HepG2 (cell line): Measurements from ENCODE around the gene SLC34A3. TPM values are rescaled to one million over a fixed set of nuclear protein-coding genes. Genes with fewer than 3 reads are reported as not detected.

ENCODE experiments used
- ATAC-seq: fragments of 200-7000 bp; cut with Tn5 transposase; 3 replicates; pipeline ENCODE4 v1.9.1; 2020; ENCODE audit warnings: mild to moderate bottlenecking, moderate library complexity
- BruUV-seq: library from RNA; stranded (reverse); fragments of 400-500 nt; replicated peaks from 2 replicates; lab custom pipeline; 2021; lab: Mats Ljungman, UMichigan
- CTCF ChIA-PET: fragments of 300-600 bp; formaldehyde crosslinking; extraction: SDS; loops from one replicate; lab custom pipeline; 2021; ENCODE audit warnings: low total read pairs, inconsistent platforms, low intra/inter-chr PET ratio; lab: Yijun Ruan, JAX
- POLR2A ChIA-PET: fragments of 350-600 bp; sonication (Branson Sonifier 250); formaldehyde crosslinking; loops from one replicate; lab custom pipeline; 2020; ENCODE audit warnings: antibody characterized with exemption, inconsistent platforms; lab: Yijun Ruan, JAX
- DNase-seq: peaks from one replicate; pipeline ENCODE4 v3.0.0-alpha.2; 2015; ENCODE audit warnings: low spot score
- FAIRE-seq: peaks from 3 replicates; lab custom pipeline; 2011; peaks lifted over from hg19 to GRCh38; lab: Jason Lieb, UNC
- H2AFZ ChIP-seq: one replicate; pipeline ENCODE4 v1.6.1; 2011; ENCODE audit warnings: low read length, inconsistent platforms
- H3K27ac ChIP-seq: fragments of 300-600 bp; 3 replicates; pipeline ENCODE4 v1.8.0; 2011; ENCODE audit warnings: mixed run types, mild to moderate bottlenecking, mixed read lengths, low read length, inconsistent platforms; ENCODE audit not compliant: insufficient read depth; ENCODE audit errors: extremely low read length
- H3K27me3 ChIP-seq, 2 experiments: fragments of 200-600 bp in 1 of 2; 2 replicates in 1 of 2; 3 replicates in 1 of 2; pipeline versions ENCODE4 v1.6.0 to v1.8.0; 2011; ENCODE audit warnings: low read length in 2 of 2, mild to moderate bottlenecking in 2 of 2, moderate library complexity in 2 of 2, inconsistent platforms in 1 of 2; ENCODE audit not compliant: insufficient read depth in 2 of 2, control insufficient read depth in 1 of 2
- H3K36me3 ChIP-seq, 2 experiments: fragments of 200-600 bp in 1 of 2; replicated peaks in 1 of 2; 2 replicates in 1 of 2; 3 replicates in 1 of 2; pipeline versions ENCODE4 v1.5.1 to v1.8.0; 2011; ENCODE audit warnings: low read length in 2 of 2, inconsistent platforms in 1 of 2; ENCODE audit not compliant: insufficient read depth in 2 of 2, control insufficient read depth in 1 of 2
- H3K4me1 ChIP-seq: 2 replicates; pipeline ENCODE4 v1.5.1; 2012; ENCODE audit warnings: low read length, inconsistent platforms; ENCODE audit not compliant: insufficient read depth
- H3K4me2 ChIP-seq: 2 replicates; pipeline ENCODE4 v1.6.0; 2011; ENCODE audit warnings: low read depth, low read length, inconsistent platforms
- H3K4me3 ChIP-seq, 3 experiments: fragments of 200-600 bp in 1 of 3; sonication (generic), shearing (Covaris generic) in 1 of 3; replicated peaks in 1 of 3; 2 replicates each; pipeline ENCODE4 v1.5.1; 2011 to 2016; ENCODE audit warnings: low read length in 3 of 3, inconsistent platforms in 2 of 3, low read depth in 2 of 3, mild to moderate bottlenecking in 2 of 3, control low read depth in 1 of 3, mixed read lengths in 1 of 3; ENCODE audit not compliant: insufficient read depth in 1 of 3
- H3K79me2 ChIP-seq: one replicate; pipeline ENCODE4 v1.6.1; 2011; ENCODE audit warnings: low read length, inconsistent platforms; ENCODE audit not compliant: insufficient read depth
- H3K9ac ChIP-seq: 2 replicates; pipeline ENCODE4 v1.6.0; 2011; ENCODE audit warnings: mild to moderate bottlenecking, low read depth, low read length, inconsistent platforms; ENCODE audit not compliant: insufficient read depth
- H3K9me3 ChIP-seq: 2 replicates; pipeline ENCODE4 v1.5.1; 2012; ENCODE audit warnings: mild to moderate bottlenecking, low read length
- H4K20me1 ChIP-seq: 2 replicates; pipeline ENCODE4 v1.6.0; 2011; ENCODE audit warnings: inconsistent platforms, mild to moderate bottlenecking, low read length, moderate library complexity; ENCODE audit not compliant: insufficient read depth
- ARID2 ChIP-seq: sonication (generic); formaldehyde crosslinking; IDR thresholded peaks from 2 replicates; pipeline ENCODE4 v1.8.1; 2022; ENCODE audit warnings: mild to moderate bottlenecking, missing genetic modification reagents, borderline replicate concordance
- CBX5 ChIP-seq: sonication (generic); formaldehyde crosslinking; IDR thresholded peaks from 2 replicates; pipeline ENCODE4 v1.4.0; 2020; ENCODE audit warnings: missing genetic modification reagents, borderline replicate concordance
- ETV5 ChIP-seq: IDR thresholded peaks from 2 replicates; pipeline ENCODE4 v1.6.1; 2018; ENCODE audit warnings: missing biosample characterization, missing genetic modification reagents, inconsistent platforms, borderline replicate concordance
- GABPA ChIP-seq, 2 experiments: IDR thresholded peaks; 2 replicates each; pipeline ENCODE4 v1.6.1; 2011 to 2016; ENCODE audit warnings: low read depth in 2 of 2, low read length in 1 of 2, missing biosample characterization in 1 of 2, missing genetic modification characterization in 1 of 2
- NR2C2 ChIP-seq: sonication (generic); formaldehyde crosslinking; IDR thresholded peaks from 2 replicates; pipeline ENCODE4 v1.4.0; 2020; ENCODE audit warnings: missing genetic modification reagents, mild to moderate bottlenecking, moderate library complexity, borderline replicate concordance
- SAP130 ChIP-seq: IDR thresholded peaks from 2 replicates; pipeline ENCODE4 v1.6.1; 2016; ENCODE audit warnings: low read depth
- SIN3A ChIP-seq: IDR thresholded peaks from 2 replicates; pipeline ENCODE4 v1.6.1; 2011; ENCODE audit warnings: low read depth, mild to moderate bottlenecking, control low read depth, low read length, borderline replicate concordance
- ZFY ChIP-seq: sonication (generic); formaldehyde crosslinking; IDR thresholded peaks from 2 replicates; pipeline ENCODE4 v1.4.0; 2020; ENCODE audit warnings: missing genetic modification reagents
- ZNF329 ChIP-seq: sonication (generic); formaldehyde crosslinking; IDR thresholded peaks from 2 replicates; pipeline ENCODE4 v1.9.0; 2021; ENCODE audit warnings: low read depth, mild to moderate bottlenecking, missing genetic modification reagents
- ZNF446 ChIP-seq: sonication (generic); formaldehyde crosslinking; IDR thresholded peaks from 2 replicates; pipeline ENCODE4 v1.5.0; 2020; ENCODE audit warnings: mild to moderate bottlenecking, missing genetic modification reagents
- ZNF788 ChIP-seq: sonication (generic); formaldehyde crosslinking; IDR thresholded peaks from 2 replicates; pipeline ENCODE4 v1.5.0; 2020; ENCODE audit warnings: mild to moderate bottlenecking, missing genetic modification reagents, borderline replicate concordance
- WGBS: methylation state at CpG from one replicate; pipeline ENCODE4 v1.1.6; 2017; ENCODE audit warnings: low lambda C conversion rate; 5-methylcytosine and 5-hydroxymethylcytosine counted together
- in situ Hi-C: cut with HindIII; loops from 2 replicates; pipeline ENCODE4 v1.10.0; 2017; ENCODE audit warnings: low pct_unique_long_range_greater_than_20kb; ENCODE audit not compliant: extremely low pct_ligation_motif_present
- intact Hi-C: fragments of 100-400 bp; cut with micrococcal nuclease; formaldehyde crosslinking; loops from one replicate; pipeline ENCODE4 v1.10.0; 2022; ENCODE audit not compliant: unreplicated experiment
- polyA plus RNA-seq, 8 experiments: library from polyadenylated mRNA; depleted of rRNA in 3 of 8; stranded (reverse) in 7 of 8; unstranded in 1 of 8; fragments of >200 nt; fragmentation: Illumina TruSeq in 4 of 8; extraction: Trizol in 4 of 8; gene quantifications; 2 replicates each; pipeline versions ENCODE4 v1.2.1 to v1.2.3, GENCODE V29; 2011 to 2016; ENCODE audit warnings: low read depth in 4 of 8, missing spikeins in 1 of 8, mixed read lengths in 1 of 8; ENCODE audit not compliant: insufficient read depth in 1 of 8
- total RNA-seq, 5 experiments: library from RNA; depleted of rRNA; stranded (reverse); fragments of >200 nt; fragmentation: Illumina TruSeq; extraction: Trizol; gene quantifications; 2 replicates each; pipeline ENCODE4 v1.2.3, GENCODE V29; 2016; ENCODE audit warnings: low read depth in 1 of 5
- TF ChIP-seq, protein P1 (sequence below): sonication (generic); formaldehyde crosslinking; IDR thresholded peaks from 2 replicates; pipeline ENCODE4 v1.5.0; 2020; ENCODE audit warnings: missing genetic modification reagents, mild to moderate bottlenecking, borderline replicate concordance
- TF ChIP-seq, protein P2 (sequence below): sonication (generic); formaldehyde crosslinking; IDR thresholded peaks from 2 replicates; pipeline ENCODE4 v1.5.1; 2020; ENCODE audit warnings: mild to moderate bottlenecking, missing genetic modification reagents, moderate library complexity

Gene SLC34A3
- total and polyA plus RNA-seq, 2 of the 13 experiments (the other 11 are each of a cell fraction or from before 2014, with no cell fraction given): 0.07 to 1.0 TPM

DNA sequence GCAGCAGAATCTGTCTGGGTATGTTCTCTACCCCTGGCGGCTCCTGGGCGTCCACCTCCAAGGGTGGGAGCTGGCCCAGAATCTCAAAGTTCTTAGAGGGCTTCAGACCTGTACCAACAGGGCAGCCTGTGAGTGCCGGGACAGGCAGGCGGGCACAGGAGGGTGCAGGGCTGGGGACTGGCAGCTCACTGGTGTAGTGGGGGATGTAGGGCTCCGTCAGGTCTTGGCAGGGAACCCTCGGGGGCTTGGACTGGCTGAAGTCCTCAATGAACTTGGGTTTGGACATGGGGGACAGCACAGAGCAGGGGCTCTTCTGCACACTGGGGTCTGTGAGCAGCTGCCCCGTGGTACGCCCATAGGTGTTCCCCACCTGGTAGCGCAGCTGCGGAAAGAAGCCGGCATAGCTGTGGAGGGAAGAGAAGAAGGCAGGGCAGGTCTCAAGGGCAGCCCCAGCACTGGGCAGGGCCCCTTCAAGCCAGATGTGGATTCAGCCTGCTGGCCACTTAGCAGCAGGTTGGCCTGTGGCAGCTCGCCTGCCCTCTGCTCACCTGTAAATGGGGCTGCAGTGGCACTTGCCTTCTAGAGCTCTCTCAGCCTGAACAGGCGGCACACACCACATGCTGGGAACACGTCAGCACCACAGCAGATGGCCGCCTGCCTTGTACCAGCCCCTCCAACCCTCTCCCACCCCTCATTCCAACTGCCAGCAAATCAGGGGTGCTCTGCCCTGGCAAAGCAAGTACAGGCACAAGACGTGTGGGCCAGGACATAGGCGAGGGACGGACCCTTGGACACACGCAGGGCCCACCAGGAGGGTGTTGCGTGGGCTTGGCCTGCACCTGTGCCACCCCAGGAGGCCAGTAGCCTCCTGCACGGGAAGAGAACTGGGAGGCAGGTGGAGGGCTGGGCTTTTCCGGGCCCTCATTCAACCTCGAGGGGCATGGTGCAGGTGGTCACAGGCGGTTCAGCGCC lies 15.0 kb downstream of the SLC34A3 start (continued):
- TF ChIP-seq, protein P1, sequence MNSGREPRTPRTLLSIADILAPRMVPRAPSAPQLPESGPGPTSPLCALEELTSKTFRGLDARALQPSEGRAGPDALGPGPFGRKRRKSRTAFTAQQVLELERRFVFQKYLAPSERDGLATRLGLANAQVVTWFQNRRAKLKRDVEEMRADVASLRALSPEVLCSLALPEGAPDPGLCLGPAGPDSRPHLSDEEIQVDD (CRISPR knock-in tag): no peak
- TF ChIP-seq ARID2 (CRISPR knock-in tag): no peak

DNA sequence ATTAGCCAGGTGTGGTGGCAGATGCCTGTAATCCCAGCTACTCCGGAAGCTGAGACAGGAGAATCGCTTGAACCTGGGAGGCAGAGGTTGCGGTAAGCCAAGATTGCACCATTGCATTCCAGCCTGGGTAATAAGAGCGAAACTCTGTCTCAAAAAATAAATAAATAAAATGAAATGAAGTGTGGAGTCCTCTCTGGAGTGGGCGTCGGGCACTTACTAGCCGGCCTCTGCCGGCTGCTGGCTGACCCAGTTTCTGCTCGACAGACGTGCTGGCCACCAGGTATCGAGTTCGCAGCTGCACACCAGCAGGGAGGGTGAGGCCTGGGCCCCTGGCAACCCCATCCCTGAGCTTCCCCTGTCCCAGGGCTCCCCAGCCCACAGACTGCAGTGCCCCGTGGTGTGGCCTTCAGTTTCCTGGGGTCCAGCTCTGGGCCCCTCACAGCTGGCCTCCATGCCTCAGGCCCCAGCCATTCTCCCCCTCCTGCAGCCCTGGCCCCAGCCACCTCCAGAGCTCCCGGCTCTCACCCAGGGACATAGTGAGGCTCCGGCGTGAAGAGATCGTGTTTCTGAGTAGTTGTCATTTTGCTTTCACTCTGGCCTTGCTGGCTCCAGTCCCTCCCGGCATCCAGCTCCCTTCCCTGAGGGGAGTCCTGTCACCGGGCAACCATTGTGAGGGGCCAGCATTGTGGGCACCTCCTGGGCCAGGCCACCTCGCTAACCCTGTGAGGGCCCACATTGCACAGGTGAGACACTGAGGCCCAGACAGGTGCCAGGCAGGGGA lies 16.6 kb downstream of the SLC34A3 start:
- peak overlapping the region; percentile 87 for H3K4me2 ChIP-seq
- 5% methylated on average over 15 of the region's 20 CpGs for WGBS
- ATAC-seq: peak; percentile 2; the same call in 2 of the 3 replicates
- TF ChIP-seq ZNF446: peak; percentile 34; the same call in 1 of the 2 replicates
- no peak for TF ChIP-seq GABPA (IDR thresholded peaks at IDR 0.05; ENCODE audit: low read depth, low read length)
- no peak for TF ChIP-seq GABPA (CRISPR knock-in tag; IDR thresholded peaks at IDR 0.05; ENCODE audit: low read depth)
- TF ChIP-seq ZNF788 (CRISPR knock-in tag): 0 out of 2 replicates have a peak, but pooled peaks have one; percentile 0
- TF ChIP-seq NR2C2: no peak
- TF ChIP-seq CBX5 (CRISPR knock-in tag): 0 out of 2 replicates have a peak, but pooled peaks have one; percentile 4
- peak; percentile 42; the same call in 1 of the 2 replicates for TF ChIP-seq ZFY (CRISPR knock-in tag)
- TF ChIP-seq ZNF329 (CRISPR knock-in tag): no peak
- peak; percentile 29; the same call in 1 of the 2 replicates for TF ChIP-seq SIN3A
- TF ChIP-seq ETV5: peak; percentile 43; the same call in 1 of the 2 replicates
- peak; percentile 2; the same call in 1 of the 2 replicates for TF ChIP-seq SAP130 (CRISPR knock-in tag)
- TF ChIP-seq, protein P2, sequence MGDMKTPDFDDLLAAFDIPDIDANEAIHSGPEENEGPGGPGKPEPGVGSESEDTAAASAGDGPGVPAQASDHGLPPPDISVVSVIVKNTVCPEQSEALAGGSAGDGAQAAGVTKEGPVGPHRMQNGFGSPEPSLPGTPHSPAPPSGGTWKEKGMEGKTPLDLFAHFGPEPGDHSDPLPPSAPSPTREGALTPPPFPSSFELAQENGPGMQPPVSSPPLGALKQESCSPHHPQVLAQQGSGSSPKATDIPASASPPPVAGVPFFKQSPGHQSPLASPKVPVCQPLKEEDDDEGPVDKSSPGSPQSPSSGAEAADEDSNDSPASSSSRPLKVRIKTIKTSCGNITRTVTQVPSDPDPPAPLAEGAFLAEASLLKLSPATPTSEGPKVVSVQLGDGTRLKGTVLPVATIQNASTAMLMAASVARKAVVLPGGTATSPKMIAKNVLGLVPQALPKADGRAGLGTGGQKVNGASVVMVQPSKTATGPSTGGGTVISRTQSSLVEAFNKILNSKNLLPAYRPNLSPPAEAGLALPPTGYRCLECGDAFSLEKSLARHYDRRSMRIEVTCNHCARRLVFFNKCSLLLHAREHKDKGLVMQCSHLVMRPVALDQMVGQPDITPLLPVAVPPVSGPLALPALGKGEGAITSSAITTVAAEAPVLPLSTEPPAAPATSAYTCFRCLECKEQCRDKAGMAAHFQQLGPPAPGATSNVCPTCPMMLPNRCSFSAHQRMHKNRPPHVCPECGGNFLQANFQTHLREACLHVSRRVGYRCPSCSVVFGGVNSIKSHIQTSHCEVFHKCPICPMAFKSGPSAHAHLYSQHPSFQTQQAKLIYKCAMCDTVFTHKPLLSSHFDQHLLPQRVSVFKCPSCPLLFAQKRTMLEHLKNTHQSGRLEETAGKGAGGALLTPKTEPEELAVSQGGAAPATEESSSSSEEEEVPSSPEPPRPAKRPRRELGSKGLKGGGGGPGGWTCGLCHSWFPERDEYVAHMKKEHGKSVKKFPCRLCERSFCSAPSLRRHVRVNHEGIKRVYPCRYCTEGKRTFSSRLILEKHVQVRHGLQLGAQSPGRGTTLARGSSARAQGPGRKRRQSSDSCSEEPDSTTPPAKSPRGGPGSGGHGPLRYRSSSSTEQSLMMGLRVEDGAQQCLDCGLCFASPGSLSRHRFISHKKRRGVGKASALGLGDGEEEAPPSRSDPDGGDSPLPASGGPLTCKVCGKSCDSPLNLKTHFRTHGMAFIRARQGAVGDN: peak; percentile 59

More for the DNA sequence above, 16.6 kb downstream of the SLC34A3 start:
- CTCF ChIA-PET: interaction anchor here (1.1 kb wide), 1 partner anchor 11 kb away, joined by 3 read pairs; no protein-coding TSS in a partner anchor
- POLR2A ChIA-PET: interaction anchor here (0.5 to 1.3 kb wide), 4 partner anchors 30 to 96 kb away, joined by 3 to 8 read pairs (median 4); partner anchors contain the start of genes TOR4A and TPRN
- intact Hi-C loops (no loop called here), in situ Hi-C loops (no loop called here)
- H3K4me3 ChIP-seq: peak overlapping the region; percentile 7 to 64 (median 18); a peak in 2 of 6 replicates
- peaks cover 16% of the 10 kb centered on the region for H3K79me2 ChIP-seq
- H2AFZ ChIP-seq: no peak overlapping the region
- H3K27ac ChIP-seq: no peak overlapping the region
- no TSS peak for BruUV-seq
- H3K27me3 ChIP-seq: peaks cover 2 to 9% of the 10 kb centered on the region in 2 experiments; a peak in 2 of 5 replicates
- peaks cover 19% of the 10 kb centered on the region for H4K20me1 ChIP-seq
- no peaks in the 10 kb centered on the region for H3K9me3 ChIP-seq
- H3K36me3 ChIP-seq: peaks cover 4 to 13% of the 10 kb centered on the region in 2 experiments; a peak in 4 of 5 replicates
- H3K4me1 ChIP-seq: peaks cover 86% of the 10 kb centered on the region
- DNase-seq (no peak), FAIRE-seq (no peak)
- H3K9ac ChIP-seq: peak overlapping the region; percentile 7; the same call in 1 of the 2 replicates
